Activated CD4-positive, CD25-positive, alpha-beta regulatory T cell treated with anti-CD3 and anti-CD28 coated beads, Interleukin-2, amount 50 U/mL, for 24 hours (primary cell): ENCODE results near the gene GPC3.
"Not testable (repeated sequence)": the region's sequence is repeated elsewhere in the genome, so short reads cannot be mapped to it uniquely, and the experiment has no call there.

ENCODE experiments used
- ATAC-seq, 2 donors: fragments of 150-1000 bp; cut with Tn5 transposase; one replicate each; pipeline ENCODE4 v1.10.0; 2021; ENCODE audit warnings: mild to moderate bottlenecking in 1 of 2, moderate library complexity in 1 of 2

GPC3 gene

DNA sequence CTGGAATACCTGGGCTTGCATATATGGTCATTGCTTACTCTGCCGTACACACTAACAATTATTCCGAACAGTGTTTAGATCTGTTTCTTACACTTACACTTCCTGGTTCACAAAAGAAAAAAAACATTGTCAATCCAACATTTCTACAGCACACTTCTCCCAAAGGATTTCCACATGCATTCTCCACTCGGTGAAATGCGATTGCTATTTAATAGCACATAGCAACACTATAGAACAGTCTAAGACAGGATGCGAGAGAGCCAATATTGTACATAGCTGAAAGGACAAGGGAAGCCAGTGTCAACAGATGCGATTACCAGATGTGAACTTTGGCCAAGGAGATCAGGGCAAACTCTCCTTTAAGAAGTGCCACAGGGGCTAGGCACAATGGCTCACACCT lies 349.4 kb downstream of the GPC3 start:
- no peak for ATAC-seq

DNA sequence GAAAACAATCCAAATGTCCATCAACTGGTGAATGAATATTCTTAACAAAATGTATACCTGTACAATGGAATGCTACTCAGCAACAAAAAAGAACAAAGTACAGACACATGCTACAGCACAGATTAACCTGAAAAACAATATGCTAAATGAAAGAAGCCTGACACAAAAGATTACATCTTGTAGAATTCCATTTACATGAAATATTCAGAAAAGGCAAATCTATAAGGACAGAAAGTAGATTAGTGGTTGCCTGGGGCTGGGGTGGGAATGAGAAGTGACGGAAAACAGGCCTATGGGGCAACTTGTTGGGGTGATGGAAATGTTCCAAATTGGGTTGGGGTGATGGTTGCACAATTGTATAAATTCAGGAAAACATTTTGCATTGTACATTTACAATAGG lies 351.0 kb downstream of the GPC3 start:
- ATAC-seq = no peak

DNA sequence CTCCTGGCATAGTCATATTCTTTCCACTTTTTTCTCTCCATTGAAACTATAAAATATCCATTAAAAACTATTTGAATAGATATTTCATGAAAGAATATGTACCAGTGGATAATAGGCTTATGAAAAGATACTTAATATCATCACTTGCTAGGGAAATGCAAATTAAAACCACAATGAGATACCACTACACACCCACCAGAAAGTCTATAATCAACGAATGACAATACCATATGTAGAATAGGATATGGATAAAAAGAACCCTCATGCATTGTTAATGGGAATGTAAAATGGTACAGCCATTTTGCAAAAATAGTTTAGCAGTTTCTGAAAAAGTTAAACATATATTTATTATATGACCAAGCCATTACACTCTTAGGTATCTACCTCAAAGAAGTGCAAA lies 351.4 kb downstream of the GPC3 start:
- no peak for ATAC-seq

DNA sequence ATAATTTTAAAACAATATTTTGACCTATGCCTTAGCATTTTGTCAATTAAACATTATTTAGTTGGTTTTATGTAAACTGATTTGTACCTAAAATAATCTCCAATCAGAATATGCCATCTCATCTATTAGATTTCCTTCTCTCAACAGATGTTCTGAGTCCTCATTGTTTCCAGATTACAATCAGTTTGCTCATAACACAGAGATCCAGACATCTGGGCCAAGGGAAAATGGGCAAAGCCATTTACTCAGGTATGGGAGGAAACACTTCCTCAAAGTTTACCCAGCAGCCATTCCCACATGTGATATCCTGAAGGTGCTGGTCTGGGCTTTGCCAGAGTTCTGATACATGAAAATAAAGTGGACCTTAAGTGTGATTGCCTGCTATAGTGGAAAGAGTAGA lies 352.2 kb downstream of the GPC3 start:
- ATAC-seq = no peak

DNA sequence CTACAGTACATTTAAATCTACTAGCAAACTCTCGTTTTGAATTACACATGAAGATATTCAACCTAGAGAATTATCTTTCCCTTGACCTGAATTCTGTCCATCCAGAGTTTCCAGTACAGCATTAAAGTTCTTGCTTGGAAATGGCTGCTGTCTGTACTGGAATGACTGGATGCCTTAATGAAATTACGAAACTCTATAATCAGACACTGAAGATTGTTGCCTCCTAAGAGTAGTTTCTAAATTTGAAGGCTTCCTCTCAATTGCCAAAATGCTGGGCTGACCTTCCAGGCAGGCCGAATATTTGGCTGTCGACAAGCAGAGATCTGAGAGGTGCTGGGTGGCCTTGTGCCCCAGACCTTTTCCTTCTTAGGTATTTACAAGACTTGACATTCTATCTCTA lies 355.0 kb downstream of the GPC3 start:
- no peak for ATAC-seq

DNA sequence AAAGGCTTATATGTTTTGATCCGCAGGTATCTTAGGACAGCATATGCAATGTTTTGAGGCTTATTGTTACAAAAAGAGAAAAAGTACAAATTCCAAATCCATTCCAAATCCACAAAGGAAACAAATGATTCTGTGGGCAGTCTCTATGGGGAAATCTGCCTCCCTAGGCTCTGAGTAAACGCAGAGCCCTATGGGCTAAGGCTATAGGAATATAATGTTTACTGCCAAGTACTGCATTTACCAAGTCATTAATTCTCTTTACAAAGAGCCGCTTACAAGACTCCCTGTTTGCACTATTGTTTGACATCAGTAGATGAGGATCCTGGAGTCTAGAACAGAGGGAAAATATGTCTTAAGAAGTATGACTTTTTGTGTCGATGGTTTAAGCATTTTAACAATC lies 357.7 kb downstream of the GPC3 start:
- no peak for ATAC-seq

DNA sequence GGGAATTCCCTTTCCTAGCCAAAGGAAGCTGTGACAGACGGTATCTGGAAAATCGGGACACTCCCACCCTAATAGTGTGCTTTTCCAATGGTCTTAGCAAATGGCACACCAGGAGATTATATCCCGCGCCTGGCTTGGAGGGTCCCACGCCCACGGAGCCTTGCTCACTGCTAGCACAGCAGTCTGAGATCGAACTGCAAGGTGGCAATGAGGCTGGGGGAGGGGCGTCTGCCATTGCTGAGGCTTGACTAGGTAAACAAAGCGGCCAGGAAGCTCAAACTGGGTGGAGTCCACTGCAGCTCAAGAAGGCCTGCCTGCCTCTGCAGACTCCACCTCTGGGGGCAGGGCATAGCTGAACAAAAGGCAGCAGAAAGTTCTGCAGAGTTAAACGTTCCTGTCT lies 364.0 kb downstream of the GPC3 start:
- not testable (repeated sequence) for ATAC-seq

DNA sequence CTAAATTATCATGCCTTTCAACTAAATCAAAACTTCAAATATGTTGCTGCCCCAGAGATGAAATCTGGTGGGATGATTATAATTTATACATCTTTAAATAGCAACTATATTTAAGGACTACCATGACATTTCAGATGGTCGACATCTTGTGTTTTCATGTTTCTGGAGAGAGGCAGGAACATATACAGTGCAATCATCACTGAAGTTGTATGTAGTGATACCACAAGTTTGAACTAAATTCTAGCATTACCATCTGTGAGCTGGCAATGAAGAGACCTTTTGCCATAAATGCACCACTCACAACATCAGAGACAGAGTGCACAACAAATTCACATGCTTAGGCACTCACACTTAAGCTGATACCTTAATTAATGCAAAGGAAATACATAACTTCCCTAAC lies 373.7 kb downstream of the GPC3 start:
- no peak for ATAC-seq

DNA sequence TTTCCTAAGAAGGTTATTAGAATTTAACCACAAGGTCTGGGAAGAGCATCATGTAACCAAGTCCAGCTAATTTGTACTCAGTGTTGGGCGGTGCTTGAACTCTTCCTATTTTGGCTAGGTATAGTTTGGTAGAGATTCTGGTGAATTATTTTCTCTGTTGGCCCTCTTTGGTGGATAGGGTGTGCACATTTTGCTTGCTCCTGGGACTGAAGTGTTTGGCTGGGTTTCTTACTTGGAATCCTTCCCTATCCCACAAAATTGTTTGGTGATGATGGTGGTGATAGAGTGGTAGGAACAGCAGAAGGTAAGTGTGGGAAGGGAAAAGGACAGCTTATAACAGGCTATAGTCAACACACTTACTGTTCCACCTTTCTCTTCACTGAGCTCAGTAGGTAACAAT lies 375.3 kb downstream of the GPC3 start:
- no peak for ATAC-seq

DNA sequence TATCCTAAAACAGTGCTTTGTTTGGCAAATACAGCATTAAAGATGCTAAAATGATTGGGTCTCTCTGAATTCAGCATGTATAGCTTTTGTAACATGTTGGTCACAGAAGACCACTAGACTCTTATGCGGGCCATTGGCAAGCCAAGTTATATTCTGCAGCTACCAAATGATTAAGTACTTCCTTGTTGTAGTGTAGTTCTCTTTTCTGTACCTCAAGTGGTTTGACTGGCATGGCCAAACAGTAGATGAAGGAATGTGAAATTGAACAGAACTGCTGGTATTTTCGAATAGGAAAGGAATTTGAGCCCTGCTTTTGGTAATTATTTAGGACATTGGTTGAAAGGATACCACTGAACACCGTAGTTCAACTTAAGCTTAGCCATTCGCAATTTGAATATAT lies 376.2 kb downstream of the GPC3 start:
- ATAC-seq = no peak

DNA sequence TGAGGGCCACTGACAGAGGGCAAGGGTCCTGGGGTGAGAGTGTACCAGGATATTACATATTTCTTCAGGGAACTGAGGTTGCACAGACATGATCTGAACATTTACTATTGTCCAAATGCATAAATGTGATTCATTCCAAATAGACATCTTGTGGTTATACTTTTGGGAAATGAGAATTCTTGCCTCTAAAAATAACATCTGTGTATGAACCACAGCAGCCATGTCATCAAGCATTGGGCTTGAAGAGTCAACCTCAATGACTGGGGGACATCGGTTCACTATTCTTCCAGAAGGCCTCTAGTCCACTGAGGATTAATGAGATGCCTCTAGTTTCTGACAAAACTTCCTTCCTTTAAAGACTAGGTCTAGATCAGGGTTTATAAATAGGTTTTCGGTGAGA lies 377.0 kb downstream of the GPC3 start:
- ATAC-seq = no peak

DNA sequence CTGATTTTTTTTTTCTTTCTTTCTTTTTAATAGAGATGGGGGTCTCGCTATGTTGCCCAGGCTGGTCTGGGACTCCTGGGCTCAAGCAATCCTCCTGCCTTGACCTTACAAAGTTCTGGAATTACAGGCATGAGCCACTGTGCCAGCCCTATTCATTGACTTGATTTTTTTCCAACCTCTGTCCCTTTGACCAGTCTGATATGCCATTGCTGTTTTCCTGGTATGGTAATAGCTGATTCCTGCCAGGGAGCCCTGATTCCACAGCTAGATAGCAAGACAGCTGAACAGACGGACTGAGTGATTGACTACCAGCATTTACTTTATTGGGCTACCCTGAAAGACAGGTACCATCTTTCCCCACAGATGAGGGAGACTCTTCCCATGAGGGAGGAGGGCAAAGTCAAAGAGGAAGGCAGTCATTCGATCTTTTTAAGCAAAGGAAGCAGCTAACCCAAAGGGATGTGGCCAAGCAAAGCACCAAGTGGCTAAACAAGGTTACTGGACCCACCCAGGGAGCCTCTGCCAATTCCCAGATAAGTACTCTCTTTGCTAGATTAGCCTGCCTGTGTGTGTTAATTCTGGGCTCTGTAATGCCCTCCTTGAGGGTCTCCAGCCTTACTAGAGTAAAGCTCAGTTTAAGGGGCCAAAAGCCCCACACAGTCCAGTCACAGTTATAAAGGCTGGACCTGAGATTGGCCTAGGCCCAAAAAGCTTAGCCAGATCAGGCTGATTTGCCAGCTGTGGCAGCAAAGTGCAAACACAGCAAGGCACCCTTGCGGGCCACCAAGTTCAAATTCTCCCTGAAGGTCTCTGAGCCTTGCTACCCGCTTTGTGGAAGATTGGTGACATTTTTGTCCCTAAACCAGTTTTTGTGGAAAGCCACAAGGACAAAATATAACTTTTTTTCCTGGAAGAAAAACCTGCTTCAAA lies 377.7 kb downstream of the GPC3 start:
- ATAC-seq = no peak

DNA sequence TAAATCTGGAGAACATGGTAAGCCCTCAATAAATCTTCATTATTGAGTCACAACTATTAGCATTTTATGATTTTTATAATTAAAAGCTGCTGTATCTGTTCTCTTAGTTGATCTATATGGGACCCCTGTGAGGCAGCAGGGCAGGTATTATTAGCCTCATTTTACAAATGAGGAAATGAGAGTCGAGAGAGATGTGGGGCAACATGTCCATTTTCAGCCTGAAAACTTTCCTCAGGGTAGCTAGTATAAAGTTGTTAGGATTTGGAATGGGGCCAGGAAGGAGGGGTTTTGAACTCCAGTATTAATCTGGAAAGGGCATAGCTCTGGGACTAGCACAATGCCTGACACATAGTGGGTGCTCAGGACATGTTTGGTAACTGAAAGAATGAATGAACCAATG lies 378.4 kb downstream of the GPC3 start:
- no peak for ATAC-seq

DNA sequence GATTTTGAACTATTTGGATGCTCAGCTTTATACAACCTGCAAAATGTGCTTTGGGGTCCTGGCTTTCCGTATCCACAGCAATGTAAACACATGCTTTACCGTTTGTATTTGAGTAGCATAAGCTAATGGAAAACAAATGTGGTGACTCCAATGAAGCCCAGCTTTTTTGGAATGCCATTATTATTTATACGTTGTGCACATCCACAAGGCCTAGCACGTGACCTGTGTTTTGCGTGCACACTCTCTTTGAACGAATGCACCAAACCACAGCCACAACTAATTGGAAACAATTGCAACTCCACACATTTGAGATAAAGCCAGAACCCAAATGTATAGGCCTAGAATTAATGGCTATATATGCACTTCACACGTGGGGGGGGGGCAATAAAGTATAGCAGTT lies 380.6 kb downstream of the GPC3 start:
- no peak for ATAC-seq

DNA sequence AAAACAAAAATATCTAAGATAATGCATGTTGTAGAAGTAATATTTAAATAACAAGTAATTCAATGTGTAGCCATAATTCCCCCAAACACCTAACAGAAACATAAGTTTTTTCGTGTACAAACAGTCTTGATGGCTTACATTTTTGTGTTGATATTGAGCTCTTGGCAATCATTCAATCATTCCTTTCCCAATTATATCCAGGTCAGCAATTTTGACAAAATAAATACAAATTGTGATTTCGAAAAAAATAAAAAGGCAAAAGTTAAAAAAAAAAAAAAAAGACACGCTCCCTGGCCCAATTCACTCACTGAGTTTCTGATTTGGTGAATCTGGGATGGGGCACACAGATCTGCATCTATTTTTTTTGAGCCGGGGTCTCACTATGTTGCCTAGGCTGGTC lies 382.5 kb downstream of the GPC3 start:
- ATAC-seq = no peak

DNA sequence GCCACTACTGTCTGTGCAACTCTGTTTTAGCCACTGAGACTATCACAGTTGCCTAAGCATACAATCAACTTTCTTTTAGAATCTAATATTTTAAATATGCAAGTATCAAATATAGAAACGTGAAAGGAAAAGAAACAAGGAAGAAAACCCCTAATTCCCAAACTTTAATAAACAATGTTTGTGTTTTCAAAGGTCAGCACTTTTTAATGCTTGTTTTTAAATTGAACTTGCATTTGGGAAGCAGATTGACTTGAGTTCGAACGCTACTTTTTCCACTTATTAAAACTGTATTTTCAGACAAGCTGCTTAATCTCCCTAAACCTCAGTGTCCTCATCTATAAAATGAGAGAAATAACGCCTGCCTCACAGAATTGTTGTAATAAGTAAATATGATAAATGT lies 384.3 kb downstream of the GPC3 start:
- ATAC-seq = no peak

DNA sequence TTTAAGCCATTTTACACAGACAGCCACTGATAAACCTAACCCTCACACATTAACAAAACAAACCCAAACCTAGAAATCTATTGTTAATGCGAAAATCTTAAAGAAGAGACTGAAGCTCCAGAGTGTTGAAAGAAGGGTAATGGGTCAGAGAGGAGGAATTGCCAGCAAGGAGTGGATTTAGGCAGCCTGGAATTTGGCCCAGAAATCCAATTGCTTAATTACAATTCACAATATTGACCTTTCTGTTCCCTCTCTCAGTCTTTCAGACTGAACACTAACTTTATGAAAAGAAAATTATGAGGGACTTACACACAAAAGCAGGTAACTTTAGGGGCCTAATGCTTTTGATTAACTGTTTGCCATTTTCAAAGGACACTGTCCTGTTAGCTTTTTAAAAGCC lies 384.9 kb downstream of the GPC3 start:
- ATAC-seq = no peak

DNA sequence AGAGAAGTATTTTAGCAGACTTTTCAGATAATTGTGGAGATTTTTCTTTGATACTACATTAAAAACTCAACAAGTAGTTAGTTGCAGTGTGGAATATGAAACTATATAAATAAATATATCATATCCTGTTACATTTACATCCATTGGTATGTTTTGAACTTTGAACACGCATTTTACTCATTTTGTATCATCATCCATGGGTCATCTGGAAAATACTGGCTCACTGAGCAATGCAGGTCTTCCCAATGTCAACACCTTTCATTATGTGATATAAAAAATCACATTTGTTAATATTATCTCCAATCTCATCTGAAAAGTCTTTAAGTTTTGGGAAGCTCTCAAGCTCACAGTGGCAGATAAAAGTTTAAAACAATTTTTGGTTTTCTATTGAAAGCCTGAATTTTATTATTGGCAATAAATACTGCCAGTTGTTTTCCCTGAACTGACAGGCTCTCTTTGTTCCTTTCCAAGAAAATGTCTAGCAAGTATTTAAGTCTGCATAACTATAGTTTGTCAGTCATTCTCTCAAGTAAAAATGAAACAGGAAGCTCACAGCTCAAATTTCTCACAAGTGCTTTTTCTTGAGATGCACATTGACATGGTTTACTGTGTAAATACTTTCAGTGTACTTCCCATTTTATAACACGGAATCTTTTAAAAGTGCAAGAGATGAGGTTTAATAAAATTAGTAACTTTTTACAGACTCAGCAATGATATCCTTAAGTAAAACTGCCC lies 386.6 kb downstream of the GPC3 start:
- ATAC-seq = no peak

DNA sequence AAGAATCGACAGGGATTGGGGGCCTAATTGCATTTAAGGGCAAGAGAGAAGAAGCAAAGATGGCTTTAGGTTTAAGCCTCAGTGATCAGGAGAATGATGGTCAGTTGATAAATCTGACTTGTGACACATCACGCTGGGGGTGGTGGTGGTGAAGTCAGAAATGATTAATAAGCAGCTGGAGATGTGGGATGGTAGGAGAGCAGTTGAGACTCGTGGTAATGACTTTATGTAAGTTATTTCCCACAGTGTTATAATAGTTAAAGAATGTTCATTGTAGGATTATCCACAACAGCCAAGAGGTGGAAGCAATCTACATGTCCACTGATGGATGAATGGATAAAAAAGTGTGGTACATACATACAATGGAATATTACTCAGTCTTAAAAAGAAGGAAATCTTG lies 391.2 kb downstream of the GPC3 start:
- ATAC-seq = no peak

DNA sequence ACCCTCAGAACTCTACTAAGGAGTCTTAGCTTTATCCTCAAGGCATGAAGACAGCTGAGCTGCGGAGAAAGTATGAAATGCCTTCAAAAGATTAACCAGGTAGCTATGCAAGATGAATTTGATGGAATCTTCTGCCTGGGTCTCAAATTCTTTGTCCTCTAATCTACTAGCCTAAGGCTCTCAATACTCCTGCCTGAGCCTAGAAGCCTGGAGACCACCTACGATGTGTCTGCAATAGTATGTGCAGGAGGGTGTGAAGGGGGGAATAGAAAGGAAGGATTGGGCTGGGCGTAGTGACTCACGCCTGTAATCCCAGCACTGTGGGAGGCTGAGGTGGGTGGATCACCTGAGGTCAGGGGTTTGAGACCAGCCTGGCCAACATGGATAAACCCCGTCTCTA lies 391.9 kb downstream of the GPC3 start:
- no peak for ATAC-seq

DNA sequence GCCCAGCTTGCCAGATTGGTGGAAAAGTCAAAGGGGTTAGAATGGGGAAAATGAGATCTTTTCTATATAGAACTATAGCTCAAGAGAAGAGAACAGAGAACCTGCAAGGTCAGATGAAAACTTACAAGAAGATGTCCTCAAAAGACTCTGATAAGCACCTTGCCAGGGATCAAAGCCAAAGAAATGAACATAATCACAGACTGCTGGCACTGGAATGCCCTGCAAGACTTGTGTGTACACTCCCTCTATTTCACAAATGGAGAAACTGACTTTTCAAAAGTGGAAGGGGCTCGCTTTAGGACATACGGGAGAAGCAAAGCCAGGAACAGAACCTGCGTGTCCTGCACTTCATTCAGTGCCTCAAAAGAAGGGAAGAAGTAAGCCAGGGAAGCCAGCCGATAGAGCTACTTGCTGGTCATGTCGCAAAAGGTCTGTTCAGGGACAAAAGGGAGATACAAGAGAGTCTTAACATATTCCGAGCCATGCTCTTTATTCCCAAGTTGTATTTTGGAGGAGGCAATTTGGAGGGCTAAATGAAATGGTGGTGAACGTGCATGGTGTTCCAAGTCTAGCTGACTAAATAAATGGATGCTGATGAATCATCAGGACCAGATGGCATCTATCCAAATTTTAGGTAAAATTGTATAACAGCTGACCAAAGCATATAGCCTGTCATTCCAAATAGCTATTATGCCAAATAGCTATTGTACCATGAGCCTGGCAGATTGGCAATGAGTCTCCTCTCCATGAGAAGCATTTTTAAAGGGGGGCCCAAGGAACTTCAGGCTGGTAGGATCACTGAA lies 394.5 kb downstream of the GPC3 start:
- ATAC-seq = no peak

DNA sequence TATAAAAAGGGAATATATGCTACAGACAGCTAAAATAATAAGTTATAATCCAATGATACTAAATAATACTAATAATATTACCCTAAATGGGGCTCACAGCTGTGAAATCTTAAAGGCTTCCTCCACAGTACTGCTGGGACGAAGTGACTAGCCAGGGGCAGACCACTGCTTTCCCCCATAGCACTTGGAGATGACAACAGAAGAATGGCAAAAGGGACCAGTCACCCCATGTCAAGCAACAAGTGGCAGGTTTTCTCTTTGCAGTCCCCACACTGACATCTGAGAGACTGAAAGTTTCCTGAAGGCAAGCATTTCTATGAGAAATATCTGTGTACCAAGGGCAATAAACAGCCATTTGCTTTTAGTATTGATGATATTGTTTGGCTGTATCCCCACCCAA lies 396.6 kb downstream of the GPC3 start:
- no peak for ATAC-seq

DNA sequence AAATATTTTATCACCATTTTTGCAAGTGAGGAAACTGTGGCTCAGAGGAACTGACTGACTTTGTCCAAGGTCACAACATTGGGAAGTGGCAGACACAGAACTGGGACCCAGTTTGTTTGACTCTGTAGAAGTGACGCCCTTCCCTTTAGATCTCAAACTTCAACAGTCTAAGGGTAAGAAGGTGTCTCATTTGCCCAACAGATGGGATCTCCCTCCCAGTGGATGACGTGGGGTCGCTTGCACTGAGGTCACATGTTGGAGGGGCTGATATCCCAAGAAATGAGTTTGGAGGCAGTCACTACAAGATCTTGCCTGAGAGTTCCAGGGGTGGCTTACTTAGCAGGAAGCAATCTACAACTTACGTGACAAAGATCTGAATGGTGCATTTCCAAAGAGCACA lies 397.6 kb downstream of the GPC3 start:
- no peak for ATAC-seq

DNA sequence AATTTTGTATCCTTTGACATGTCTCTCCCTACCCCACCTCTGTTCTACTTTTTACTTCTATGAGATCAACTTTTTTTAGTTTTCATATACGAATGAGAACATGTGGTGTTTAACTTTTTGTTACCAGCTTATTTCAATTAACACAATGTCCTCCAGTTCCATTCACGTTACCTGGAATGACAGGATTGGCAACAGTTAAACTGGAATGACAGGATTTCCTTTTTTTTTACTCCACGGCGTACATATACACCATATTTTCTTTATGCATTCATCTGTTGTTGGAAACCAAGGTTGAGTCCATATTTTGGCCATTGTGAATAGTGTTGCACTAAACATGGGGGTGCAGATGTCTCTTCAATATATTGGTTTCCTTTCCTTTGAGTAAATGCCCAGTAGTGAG lies 398.3 kb downstream of the GPC3 start:
- ATAC-seq = no peak
